IMR-90 (cell line): Measurements from ENCODE around the gene GPX3. TPM values are rescaled to one million over a fixed set of nuclear protein-coding genes. Genes with fewer than 3 reads are reported as not detected.

Experiments used
- ATAC-seq: fragments of 200-7000 bp; cut with Tn5 transposase; 2 replicates; pipeline ENCODE4 v1.9.1; 2020; ENCODE audit warnings: low read depth, mild to moderate bottlenecking, moderate library complexity
- BruUV-seq: library from RNA; stranded (reverse); fragments of 400-500 nt; replicated peaks from 2 replicates; lab custom pipeline; 2021; lab: Mats Ljungman, UMichigan
- CTCF ChIA-PET: fragments of 300-600 bp; formaldehyde crosslinking; extraction: SDS; loops from one replicate; lab custom pipeline; 2021; ENCODE audit warnings: antibody characterized with exemption; lab: Yijun Ruan, JAX
- POLR2A ChIA-PET: fragments of 300-600 bp; sonication (Branson Sonifier 250); formaldehyde crosslinking; loops from one replicate; lab custom pipeline; 2022; ENCODE audit warnings: antibody characterized with exemption; ENCODE audit not compliant: unreplicated experiment; lab: Charles Lee
- DNase-seq: peaks from one replicate; pipeline ENCODE4 v3.0.0; 2013
- H2AFZ ChIP-seq: replicated peaks from 2 replicates; pipeline ENCODE3; 2013; ENCODE audit warnings: low read length, mild to moderate bottlenecking; ENCODE audit not compliant: poor library complexity
- H2AK5ac ChIP-seq: 2 replicates; pipeline ENCODE4 v1.6.1; 2013; ENCODE audit warnings: low read depth, low read length, inconsistent platforms
- H2AK9ac ChIP-seq: replicated peaks from 2 replicates; pipeline ENCODE3; 2013; ENCODE audit warnings: mild to moderate bottlenecking, low read depth, low read length, moderate library complexity; ENCODE audit not compliant: poor library complexity
- H2BK120ac ChIP-seq: 2 replicates; pipeline ENCODE4 v1.6.1; 2013; ENCODE audit warnings: low read depth, low read length, inconsistent platforms
- H2BK15ac ChIP-seq: 3 replicates; pipeline ENCODE4 v1.6.1; 2013; ENCODE audit warnings: low read depth, low read length, inconsistent platforms
- H2BK20ac ChIP-seq: 2 replicates; pipeline ENCODE4 v1.6.1; 2013; ENCODE audit warnings: low read depth, mild to moderate bottlenecking, inconsistent platforms, low read length, moderate library complexity
- H2BK5ac ChIP-seq: 2 replicates; pipeline ENCODE4 v1.6.1; 2013; ENCODE audit warnings: mild to moderate bottlenecking, low read depth, low read length, inconsistent platforms; ENCODE audit not compliant: poor library complexity, severe bottlenecking
- H3K14ac ChIP-seq: replicated peaks from 2 replicates; pipeline ENCODE4 v1.6.1; 2013; ENCODE audit warnings: low read depth, low read length, inconsistent platforms
- H3K18ac ChIP-seq: 2 replicates; pipeline ENCODE4 v1.6.1; 2013; ENCODE audit warnings: low read depth, low read length, control low read depth
- H3K23ac ChIP-seq: 2 replicates; pipeline ENCODE4 v1.6.1; 2013; ENCODE audit warnings: low read depth, low read length, inconsistent platforms
- H3K27ac ChIP-seq: 2 replicates; pipeline ENCODE4 v1.5.1; 2013; ENCODE audit warnings: mild to moderate bottlenecking, control low read depth, low read length; ENCODE audit not compliant: insufficient read depth
- H3K27me3 ChIP-seq: 2 replicates; pipeline ENCODE4 v1.6.1; 2013; ENCODE audit warnings: low read length; ENCODE audit not compliant: control insufficient read depth, insufficient read depth
- H3K36me3 ChIP-seq: 2 replicates; pipeline ENCODE4 v1.6.1; 2013; ENCODE audit warnings: low read length, mixed read lengths; ENCODE audit not compliant: control insufficient read depth, insufficient read depth
- H3K4ac ChIP-seq: 2 replicates; pipeline ENCODE4 v1.6.1; 2013; ENCODE audit warnings: low read depth, low read length, inconsistent platforms
- H3K4me1 ChIP-seq: 2 replicates; pipeline ENCODE4 v1.6.1; 2013; ENCODE audit warnings: low read length, mixed read lengths; ENCODE audit not compliant: control insufficient read depth, insufficient read depth
- H3K4me2 ChIP-seq: 2 replicates; pipeline ENCODE4 v1.6.1; 2013; ENCODE audit warnings: low read depth, mild to moderate bottlenecking, control low read depth, low read length, moderate library complexity
- H3K4me3 ChIP-seq: 2 replicates; pipeline ENCODE4 v1.5.1; 2013; ENCODE audit warnings: low read depth, mild to moderate bottlenecking, control low read depth, low read length, moderate library complexity; ENCODE audit not compliant: insufficient read depth
- H3K56ac ChIP-seq: 2 replicates; pipeline ENCODE4 v1.6.1; 2013; ENCODE audit warnings: low read length, inconsistent platforms; ENCODE audit not compliant: insufficient read depth; ENCODE audit errors: extremely low read depth
- H3K79me1 ChIP-seq, 2 experiments: 2 replicates each; pipeline ENCODE4 v1.6.1; 2013; ENCODE audit warnings: low read length in 2 of 2, inconsistent platforms in 1 of 2, low read depth in 1 of 2
- H3K9ac ChIP-seq: 2 replicates; pipeline ENCODE4 v1.6.1; 2013; ENCODE audit warnings: low read depth, low read length, control low read depth
- H3K9me1 ChIP-seq: 2 replicates; pipeline ENCODE4 v1.6.1; 2013; ENCODE audit warnings: low read length, inconsistent platforms; ENCODE audit not compliant: insufficient read depth
- H3K9me3 ChIP-seq: 2 replicates; pipeline ENCODE4 v1.6.1; 2013; ENCODE audit warnings: low read length; ENCODE audit not compliant: control insufficient read depth, insufficient read depth
- H4K20me1 ChIP-seq: 2 replicates; pipeline ENCODE4 v1.6.1; 2013; ENCODE audit warnings: low read length, inconsistent platforms; ENCODE audit not compliant: insufficient read depth
- H4K5ac ChIP-seq: 2 replicates; pipeline ENCODE4 v1.6.1; 2013; ENCODE audit warnings: mild to moderate bottlenecking, low read depth, low read length, control low read depth
- H4K8ac ChIP-seq, 2 experiments: 2 replicates each; pipeline ENCODE4 v1.6.1; 2013; ENCODE audit warnings: low read depth in 2 of 2, low read length in 2 of 2, control low read depth in 1 of 2, inconsistent platforms in 1 of 2
- H4K91ac ChIP-seq: 2 replicates; pipeline ENCODE4 v1.6.1; 2013; ENCODE audit warnings: low read depth, low read length, inconsistent platforms; ENCODE audit not compliant: insufficient read depth
- BHLHE40 ChIP-seq: fragments of 150-350 bp; IDR thresholded peaks from 2 replicates; pipeline ENCODE4 v1.6.1; 2016; ENCODE audit warnings: mild to moderate bottlenecking, low read depth, low read length
- CEBPB ChIP-seq: IDR thresholded peaks from 2 replicates; pipeline ENCODE4 v1.6.1; 2012; ENCODE audit warnings: low read depth, low read length, improper control_type of control experiment
- FOS ChIP-seq: fragments of 150-350 bp; IDR thresholded peaks from 2 replicates; pipeline ENCODE4 v1.6.1; 2016; ENCODE audit warnings: low read depth, low read length
- MAFK ChIP-seq: IDR thresholded peaks from 2 replicates; pipeline ENCODE4 v1.6.1; 2012; ENCODE audit warnings: low read depth, low read length, improper control_type of control experiment
- MAZ ChIP-seq: IDR thresholded peaks from 2 replicates; pipeline ENCODE4 v1.6.1; 2012; ENCODE audit warnings: low read depth, mild to moderate bottlenecking, low read length, improper control_type of control experiment, moderate library complexity, borderline replicate concordance
- NFE2L2 ChIP-seq: fragments of 150-350 bp; IDR thresholded peaks from 2 replicates; pipeline ENCODE4 v1.6.1; 2016; ENCODE audit warnings: low read depth, mild to moderate bottlenecking, low read length
- POLR2A ChIP-seq: IDR thresholded peaks from 2 replicates; pipeline ENCODE4 v1.6.1; 2012; ENCODE audit warnings: mild to moderate bottlenecking, low read depth, low read length
- RCOR1 ChIP-seq: IDR thresholded peaks from 2 replicates; pipeline ENCODE4 v1.6.1; 2012; ENCODE audit warnings: mild to moderate bottlenecking, low read length, improper control_type of control experiment; ENCODE audit not compliant: insufficient replicate concordance
- SMC3 ChIP-seq: fragments of 150-350 bp; IDR thresholded peaks from 2 replicates; pipeline ENCODE4 v1.6.1; 2016; ENCODE audit warnings: low read depth, mild to moderate bottlenecking, antibody characterized with exemption, low read length, moderate library complexity
- WGBS, 2 experiments: methylation state at CpG; one replicate each; pipeline versions ENCODE4 v1.1.5 to v1.1.7; 2013; ENCODE audit warnings: missing lambda C conversion rate in 2 of 2; ENCODE audit not compliant: insufficient read length in 1 of 2; ENCODE audit errors: extremely low coverage in 2 of 2; 5-methylcytosine and 5-hydroxymethylcytosine counted together
- dilution Hi-C: fragments of 300-500 bp; cut with HindIII; formaldehyde crosslinking; loops from one replicate; pipeline ENCODE4 v1.14.3; 2018; ENCODE audit warnings: low sequenced_read_pairs; ENCODE audit not compliant: unreplicated experiment
- in situ Hi-C: fragments of 300-500 bp; cut with MboI; formaldehyde crosslinking; loops from 3 replicates; pipeline ENCODE4 v1.14.3; 2019; ENCODE audit warnings: low sequenced_read_pairs, inconsistent platforms, mixed read lengths
- intact Hi-C: fragments of 100-400 bp; cut with micrococcal nuclease; formaldehyde crosslinking; loops from 2 replicates; pipeline ENCODE4 v1.10.0; 2022
- polyA plus RNA-seq, 3 experiments: library from polyadenylated mRNA; depleted of rRNA; stranded (reverse); fragments of >200 nt; gene quantifications; 2 replicates each; pipeline ENCODE4 v1.2.3, GENCODE V29; 2012; ENCODE audit warnings: low replicate concordance in 1 of 3
- total RNA-seq: library from RNA; depleted of rRNA; stranded (reverse); fragments of >200 nt; gene quantifications from 2 replicates; pipeline ENCODE4 v1.2.3, GENCODE V29; 2012
- TF ChIP-seq, protein P1 (sequence below): conservative IDR thresholded peaks from 2 replicates; pipeline ENCODE4 v1.5.1; 2012; ENCODE audit warnings: mild to moderate bottlenecking, low read depth, low read length, improper control_type of control experiment

The GPX3 gene
- total and polyA plus RNA-seq, 2 of the 4 experiments (the other 2 are of a cell fraction): 0.36 to 1.0 TPM

DNA sequence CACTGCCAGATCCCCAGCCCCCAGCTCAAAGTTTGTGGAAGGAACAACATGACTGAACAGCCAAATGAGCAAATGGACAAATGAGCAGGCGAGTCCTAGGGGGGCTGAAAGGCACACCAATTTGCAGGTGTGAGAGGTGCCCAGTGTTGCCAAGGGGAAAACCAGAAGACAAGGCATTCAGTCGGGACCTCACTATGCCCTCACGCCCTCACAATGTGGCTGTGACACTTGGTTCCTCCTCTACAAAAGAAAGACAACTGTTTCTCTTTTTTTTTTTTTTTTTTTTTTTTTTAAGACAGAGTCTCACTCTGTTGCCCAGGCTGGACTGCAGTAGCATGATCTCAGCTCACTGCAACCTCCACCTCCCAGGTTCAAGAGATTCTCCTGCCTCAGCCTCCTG lies 32.4 kb downstream of the GPX3 start:
- TF ChIP-seq SMC3 (no peak), FOS (no peak), BHLHE40 (no peak), POLR2A (no peak), RCOR1 (no peak), NFE2L2 (no peak), MAFK (no peak), MAZ (no peak), CEBPB (no peak)
- TF ChIP-seq, protein P1, sequence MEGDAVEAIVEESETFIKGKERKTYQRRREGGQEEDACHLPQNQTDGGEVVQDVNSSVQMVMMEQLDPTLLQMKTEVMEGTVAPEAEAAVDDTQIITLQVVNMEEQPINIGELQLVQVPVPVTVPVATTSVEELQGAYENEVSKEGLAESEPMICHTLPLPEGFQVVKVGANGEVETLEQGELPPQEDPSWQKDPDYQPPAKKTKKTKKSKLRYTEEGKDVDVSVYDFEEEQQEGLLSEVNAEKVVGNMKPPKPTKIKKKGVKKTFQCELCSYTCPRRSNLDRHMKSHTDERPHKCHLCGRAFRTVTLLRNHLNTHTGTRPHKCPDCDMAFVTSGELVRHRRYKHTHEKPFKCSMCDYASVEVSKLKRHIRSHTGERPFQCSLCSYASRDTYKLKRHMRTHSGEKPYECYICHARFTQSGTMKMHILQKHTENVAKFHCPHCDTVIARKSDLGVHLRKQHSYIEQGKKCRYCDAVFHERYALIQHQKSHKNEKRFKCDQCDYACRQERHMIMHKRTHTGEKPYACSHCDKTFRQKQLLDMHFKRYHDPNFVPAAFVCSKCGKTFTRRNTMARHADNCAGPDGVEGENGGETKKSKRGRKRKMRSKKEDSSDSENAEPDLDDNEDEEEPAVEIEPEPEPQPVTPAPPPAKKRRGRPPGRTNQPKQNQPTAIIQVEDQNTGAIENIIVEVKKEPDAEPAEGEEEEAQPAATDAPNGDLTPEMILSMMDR: no peak
- BruUV-seq: no TSS peak
- peaks cover 48% of the 10 kb centered on the region for H3K36me3 ChIP-seq

More for the DNA sequence above, 32.4 kb downstream of the GPX3 start:
- Histone ChIP-seq H2BK15ac (no peak overlapping the region), H2BK5ac (no peak overlapping the region), H4K20me1 (peaks cover 10% of the 10 kb centered on the region), H4K5ac (no peak overlapping the region), H4K8ac (no peak overlapping the region), H3K4me1 (peaks cover 6% of the 10 kb centered on the region; the same call in 1 of the 2 replicates), H3K9me3 (no peaks in the 10 kb centered on the region), H4K91ac (no peak overlapping the region), H3K56ac (no peak overlapping the region), H3K27me3 (no peaks in the 10 kb centered on the region), H2BK120ac (no peak overlapping the region), H3K4me3 (no peak overlapping the region), H3K18ac (no peak overlapping the region), H2AFZ (no peak overlapping the region), H2AK9ac (no peak overlapping the region), H3K23ac (no peak overlapping the region), H3K4me2 (no peak overlapping the region), H3K9ac (no peak overlapping the region), H3K79me1 (peaks cover 5 to 47% of the 10 kb centered on the region in 2 experiments; a peak in 3 of 4 replicates), H3K4ac (no peak overlapping the region), H3K27ac (no peak overlapping the region), H2BK20ac (no peak overlapping the region), H2AK5ac (no peak overlapping the region), H3K14ac (no peak overlapping the region), H3K9me1 (peaks cover 3% of the 10 kb centered on the region)
- dilution Hi-C loops (no loop called here), in situ Hi-C loops (loop anchor here (5.0 kb wide), 1 partner anchor 64 kb away; no protein-coding TSS in a partner anchor), intact Hi-C loops (no loop called here)
- no peak for ATAC-seq
- no CpG with 5 or more reads among the region's 3 CpGs for WGBS, 2 experiments
- POLR2A ChIA-PET: no interaction called here
- DNase-seq: no peak
- CTCF ChIA-PET: interaction anchor here (0.6 to 4.0 kb wide), 5 partner anchors 8 to 112 kb away, joined by 3 to 61 read pairs (median 4); no protein-coding TSS in a partner anchor
